Lower leg skin (tissue), 4 donors: ENCODE measurements around the gene SIK3. TPM values are rescaled to one million over a fixed set of nuclear protein-coding genes. Genes with fewer than 3 reads are reported as not detected.

ENCODE experiments used
- DNase-seq, 2 donors: peaks; one replicate each; pipeline ENCODE4 v3.0.0-alpha.2; 2019; ENCODE audit warnings: low spot score in 2 of 2
- H3K4me3 ChIP-seq: fragments of 200-600 bp; sonication (generic); 2 replicates; pipeline ENCODE4 v1.5.1; 2017; ENCODE audit warnings: mild to moderate bottlenecking, low read depth; ENCODE audit not compliant: poor library complexity, severe bottlenecking
- POLR2A ChIP-seq, 2 donors: fragments of 450-650 bp; IDR thresholded peaks; one replicate each; pipeline ENCODE4 v1.6.1; 2016 to 2017; ENCODE audit warnings: antibody characterized with exemption in 2 of 2, mild to moderate bottlenecking in 1 of 2, moderate library complexity in 1 of 2
- WGBS, 2 donors: methylation state at CpG; one replicate each; pipeline ENCODE4 v1.1.5; 2018; 5-methylcytosine and 5-hydroxymethylcytosine counted together
- intact Hi-C: fragments of 100-400 bp; cut with DNase I; formaldehyde crosslinking; loops from one replicate; pipeline ENCODE4 v1.15.0; 2023; ENCODE audit warnings: low total_unique reads
- total RNA-seq, 4 donors: library from RNA; depleted of rRNA; stranded (reverse); fragments of >200 nt; gene quantifications; one replicate each; pipeline ENCODE4 v1.1.0, GENCODE V29; 2016
- TF ChIP-seq, protein P1 (sequence below), 3 donors: fragments of 450-650 bp; IDR thresholded peaks; one replicate each; pipeline ENCODE4 v1.5.1; 2016; ENCODE audit warnings: antibody characterized with exemption in 3 of 3, mild to moderate bottlenecking in 3 of 3, moderate library complexity in 2 of 3

The SIK3 gene
- total RNA-seq, 4 donors from 2014 or later, result 26.7 to 37.5 (median 30.1) TPM

DNA sequence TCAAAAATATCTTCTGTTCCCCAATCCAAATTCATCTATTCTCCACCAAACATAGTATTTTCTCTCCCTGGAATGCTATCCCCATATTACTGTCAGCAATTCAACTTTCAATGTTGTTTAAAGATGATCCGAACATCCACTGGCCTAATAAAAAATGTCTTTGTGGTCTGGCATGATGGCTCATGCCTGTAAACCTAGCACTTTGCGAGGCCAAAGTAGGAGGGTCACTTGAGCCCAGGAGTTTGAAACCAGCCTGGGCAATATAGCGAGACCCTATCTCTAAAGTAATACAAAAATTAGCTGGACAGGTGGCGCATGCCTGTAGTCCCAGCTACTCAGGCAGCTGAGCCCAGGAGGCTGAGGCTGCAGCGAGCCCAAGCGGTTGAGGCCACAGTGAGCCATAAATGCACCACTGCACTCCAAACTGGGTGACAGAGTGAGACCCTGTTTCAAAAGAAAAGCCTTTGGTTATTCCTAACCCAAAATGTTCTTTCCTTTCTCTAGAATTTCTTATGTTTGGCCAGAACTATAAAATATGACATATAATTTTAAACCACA, 29.8 kb downstream of the SIK3 start:
- no peak for TF ChIP-seq POLR2A (IDR thresholded peaks at IDR 0.05)
- TF ChIP-seq, protein P1, sequence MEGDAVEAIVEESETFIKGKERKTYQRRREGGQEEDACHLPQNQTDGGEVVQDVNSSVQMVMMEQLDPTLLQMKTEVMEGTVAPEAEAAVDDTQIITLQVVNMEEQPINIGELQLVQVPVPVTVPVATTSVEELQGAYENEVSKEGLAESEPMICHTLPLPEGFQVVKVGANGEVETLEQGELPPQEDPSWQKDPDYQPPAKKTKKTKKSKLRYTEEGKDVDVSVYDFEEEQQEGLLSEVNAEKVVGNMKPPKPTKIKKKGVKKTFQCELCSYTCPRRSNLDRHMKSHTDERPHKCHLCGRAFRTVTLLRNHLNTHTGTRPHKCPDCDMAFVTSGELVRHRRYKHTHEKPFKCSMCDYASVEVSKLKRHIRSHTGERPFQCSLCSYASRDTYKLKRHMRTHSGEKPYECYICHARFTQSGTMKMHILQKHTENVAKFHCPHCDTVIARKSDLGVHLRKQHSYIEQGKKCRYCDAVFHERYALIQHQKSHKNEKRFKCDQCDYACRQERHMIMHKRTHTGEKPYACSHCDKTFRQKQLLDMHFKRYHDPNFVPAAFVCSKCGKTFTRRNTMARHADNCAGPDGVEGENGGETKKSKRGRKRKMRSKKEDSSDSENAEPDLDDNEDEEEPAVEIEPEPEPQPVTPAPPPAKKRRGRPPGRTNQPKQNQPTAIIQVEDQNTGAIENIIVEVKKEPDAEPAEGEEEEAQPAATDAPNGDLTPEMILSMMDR (IDR thresholded peaks at IDR 0.05), result no peak
- 88 to 94% methylated on average over 6 of the region's 6 CpGs for WGBS, 2 donors
- DNase-seq, result no peak
- H3K4me3 ChIP-seq, result no peak overlapping the region
- intact Hi-C loops, result no loop called here

DNA sequence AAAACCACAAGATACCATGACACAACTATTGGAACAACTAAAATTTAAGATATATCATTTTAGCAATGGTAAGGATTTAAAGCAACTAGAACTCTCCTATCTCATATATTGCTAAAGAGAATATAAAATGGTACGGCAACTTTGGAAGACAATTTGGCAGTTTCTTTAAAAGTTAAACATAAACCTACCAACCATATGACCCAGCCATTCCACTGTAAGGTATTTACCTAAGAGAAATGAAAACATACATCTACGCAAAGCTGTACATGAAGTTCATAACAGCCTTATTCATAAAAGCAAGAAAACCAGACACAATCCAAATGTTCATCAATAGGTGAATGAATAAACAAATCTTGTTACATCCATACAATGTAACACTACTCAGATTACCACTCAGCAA, 31.3 kb downstream of the SIK3 start:
- TF ChIP-seq POLR2A (IDR thresholded peaks at IDR 0.05), result no peak
- 93% methylated on average over 2 of the region's 2 CpGs for WGBS, 2 donors
- no peak overlapping the region for H3K4me3 ChIP-seq
- no peak for DNase-seq
- intact Hi-C loops, result no loop called here

DNA sequence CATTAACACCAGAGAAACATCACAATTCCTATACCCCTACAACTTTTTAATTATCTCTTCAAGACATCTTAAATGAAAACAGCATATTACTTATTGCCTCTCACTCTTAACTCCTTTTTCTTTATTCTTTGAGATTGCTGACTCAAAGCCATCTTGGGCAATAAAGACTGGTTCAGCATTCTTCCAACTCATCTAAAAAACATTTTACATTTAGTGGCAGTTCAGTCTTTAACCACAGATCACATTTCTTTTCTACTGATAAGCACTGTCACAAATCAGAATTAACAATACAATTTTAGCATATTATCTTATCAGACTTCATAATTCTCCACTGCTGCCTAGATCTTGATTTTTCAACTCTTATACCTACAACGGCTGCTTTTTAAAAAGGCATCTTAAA, 34.0 kb downstream of the SIK3 start:
- intact Hi-C loops, result no loop called here
- WGBS, 2 donors, result 79 to 81% methylated on average over 1 of the region's 1 CpG
- DNase-seq, result no peak
- H3K4me3 ChIP-seq, result no peak overlapping the region
- no peak for TF ChIP-seq POLR2A (IDR thresholded peaks at IDR 0.05)
- TF ChIP-seq, protein P1 (IDR thresholded peaks at IDR 0.05), result no peak

DNA sequence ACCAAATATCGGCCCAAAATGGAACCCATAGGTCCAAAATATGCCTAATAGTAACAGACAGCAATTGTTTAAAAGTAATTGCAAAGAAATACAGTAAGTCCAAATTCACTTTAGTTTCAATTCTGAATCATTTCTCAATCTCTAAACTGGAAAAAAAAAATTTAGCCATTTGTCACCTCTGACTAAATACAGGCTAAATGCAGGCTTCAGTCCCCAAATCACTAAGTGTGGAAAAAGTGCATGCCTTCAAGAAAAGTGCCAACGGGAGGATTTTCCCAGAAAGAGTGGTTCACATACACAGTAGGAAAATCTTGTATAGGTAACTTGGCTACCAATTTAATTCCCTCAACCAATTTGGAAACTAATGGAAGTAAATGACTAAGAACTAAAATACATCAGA, 35.7 kb downstream of the SIK3 start:
- TF ChIP-seq, protein P1 (IDR thresholded peaks at IDR 0.05), result no peak
- no peak for TF ChIP-seq POLR2A (IDR thresholded peaks at IDR 0.05)
- WGBS, 2 donors, result 79 to 91% methylated on average over 2 of the region's 2 CpGs
- no peak for DNase-seq
- intact Hi-C loops, result no loop called here
- H3K4me3 ChIP-seq, result no peak overlapping the region

DNA sequence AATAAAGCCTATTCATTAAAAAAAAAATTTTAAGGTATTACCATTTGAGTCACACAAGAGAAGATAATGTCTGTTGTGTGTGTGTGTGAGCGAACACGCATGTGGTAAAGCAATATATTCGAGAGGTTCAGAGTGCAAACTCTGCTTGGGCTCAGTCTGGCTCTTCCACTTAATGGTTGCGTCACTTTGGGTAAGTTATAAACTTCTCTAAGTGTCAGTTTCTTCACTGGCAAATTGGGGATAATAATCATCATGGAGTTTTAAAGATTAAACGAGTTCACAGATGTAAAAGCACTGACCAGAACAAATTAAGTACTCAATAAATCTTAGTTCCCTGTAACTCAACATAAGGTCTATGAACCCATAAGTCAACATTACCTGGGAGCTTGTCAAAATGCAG, 37.0 kb downstream of the SIK3 start:
- intact Hi-C loops, result no loop called here
- WGBS, 2 donors, result 97 to 99% methylated on average over 5 of the region's 5 CpGs
- H3K4me3 ChIP-seq, result no peak overlapping the region
- TF ChIP-seq POLR2A (IDR thresholded peaks at IDR 0.05), result no peak
- TF ChIP-seq, protein P1 (IDR thresholded peaks at IDR 0.05), result no peak
- DNase-seq, result no peak

DNA sequence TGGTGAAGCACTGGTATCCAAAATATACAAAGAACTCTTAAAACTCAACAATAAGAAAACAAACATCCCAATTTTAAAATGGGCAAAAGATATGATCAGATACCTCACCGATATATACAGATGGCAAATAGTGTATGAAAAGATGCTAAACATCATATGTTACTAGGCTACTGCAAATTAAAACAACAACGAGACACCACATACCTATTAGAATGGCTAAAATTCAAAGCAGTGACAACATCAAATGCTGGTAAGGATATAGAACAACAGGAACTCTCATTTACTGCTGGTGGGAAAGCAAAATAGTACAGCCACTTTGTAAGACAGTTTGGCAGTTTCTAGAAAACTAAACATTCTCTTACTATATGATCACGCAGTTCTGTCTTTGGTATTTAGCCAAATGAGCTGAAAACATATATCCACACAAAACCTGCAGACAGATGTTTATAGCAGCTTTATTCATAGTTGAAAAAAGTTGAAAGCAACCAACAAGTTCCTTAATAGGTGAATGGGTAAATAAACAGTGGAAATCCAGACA, 38.5 kb downstream of the SIK3 start:
- 54 to 68% methylated on average over 3 of the region's 3 CpGs for WGBS, 2 donors
- intact Hi-C loops, result no loop called here
- DNase-seq, result no peak
- TF ChIP-seq POLR2A (IDR thresholded peaks at IDR 0.05), result no peak
- TF ChIP-seq, protein P1 (IDR thresholded peaks at IDR 0.05), result no peak
- no peak overlapping the region for H3K4me3 ChIP-seq
